Measurements from ENCODE around the gene ADK.
"Not testable (repeated sequence)": the region's sequence is repeated elsewhere in the genome, so short reads cannot be mapped to it uniquely, and the experiment has no call there.

The ADK gene

DNA sequence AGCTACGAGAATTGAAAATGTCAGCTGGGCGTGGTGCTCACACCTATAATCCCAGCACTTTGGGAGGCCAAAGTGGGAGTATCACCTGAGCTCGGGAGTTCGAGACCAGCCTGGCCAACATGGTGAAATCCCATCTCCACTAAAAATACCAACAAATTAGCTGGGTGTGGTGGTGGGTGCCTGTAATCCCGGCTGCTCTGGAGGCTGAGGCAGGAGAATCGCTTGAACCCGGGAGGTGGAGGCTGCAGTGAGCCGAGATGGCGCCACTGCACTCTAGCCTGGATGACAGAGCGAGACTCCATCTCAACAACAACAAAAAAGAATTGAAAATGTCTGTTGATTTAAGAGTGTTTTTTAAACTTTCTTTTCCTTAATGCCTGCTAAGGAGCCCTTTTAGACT is 4.0 kb upstream of the ADK start:
- DNase-seq (ENCODE audit: low spot score), result not testable (repeated sequence)

DNA sequence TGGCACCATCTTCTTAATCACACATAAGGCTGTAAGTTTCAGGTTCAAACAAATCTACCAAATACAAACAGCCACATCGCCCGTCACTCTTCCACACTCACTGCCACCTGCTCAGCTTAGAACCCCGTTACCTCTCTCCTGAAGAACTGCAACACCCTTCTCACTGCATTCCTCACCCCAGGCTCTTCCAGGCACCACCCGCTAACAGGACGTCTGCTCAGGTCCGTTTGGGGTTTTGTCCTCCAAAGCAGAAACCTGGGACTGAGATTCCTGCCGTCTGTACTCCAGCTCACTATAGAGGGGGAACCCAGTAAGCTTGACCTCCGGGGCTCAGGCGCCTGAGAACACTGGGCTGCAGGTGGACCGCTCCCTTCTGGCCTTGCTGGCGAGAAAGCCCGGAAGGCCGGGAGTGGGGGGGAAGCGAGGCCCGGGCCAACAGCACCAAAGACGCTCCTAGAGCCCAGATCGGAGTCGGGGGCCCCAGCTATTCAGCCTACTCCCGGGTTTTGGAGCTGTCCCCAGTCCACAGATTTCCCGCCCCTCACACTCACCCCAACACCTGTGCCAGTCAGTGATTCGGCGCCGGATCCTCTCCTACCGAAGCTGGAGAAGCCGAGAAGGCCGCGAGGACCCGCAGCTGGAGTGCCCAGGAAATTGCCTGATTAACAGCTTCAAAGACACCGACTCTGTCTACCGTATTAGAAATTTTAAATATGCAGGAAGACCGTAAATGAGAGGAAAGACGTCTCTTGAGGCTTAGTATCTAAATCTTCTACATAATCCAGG is 624 bp upstream of the ADK start, which contains the start of gene AP3M1:
AP3M1 (minus strand) TSS at position 625 of the 786 bp plus-strand sequence. CDS start 12,449 bp downstream, outside the sequence.
- DNase-seq (ENCODE audit: low spot score), result no peak

DNA sequence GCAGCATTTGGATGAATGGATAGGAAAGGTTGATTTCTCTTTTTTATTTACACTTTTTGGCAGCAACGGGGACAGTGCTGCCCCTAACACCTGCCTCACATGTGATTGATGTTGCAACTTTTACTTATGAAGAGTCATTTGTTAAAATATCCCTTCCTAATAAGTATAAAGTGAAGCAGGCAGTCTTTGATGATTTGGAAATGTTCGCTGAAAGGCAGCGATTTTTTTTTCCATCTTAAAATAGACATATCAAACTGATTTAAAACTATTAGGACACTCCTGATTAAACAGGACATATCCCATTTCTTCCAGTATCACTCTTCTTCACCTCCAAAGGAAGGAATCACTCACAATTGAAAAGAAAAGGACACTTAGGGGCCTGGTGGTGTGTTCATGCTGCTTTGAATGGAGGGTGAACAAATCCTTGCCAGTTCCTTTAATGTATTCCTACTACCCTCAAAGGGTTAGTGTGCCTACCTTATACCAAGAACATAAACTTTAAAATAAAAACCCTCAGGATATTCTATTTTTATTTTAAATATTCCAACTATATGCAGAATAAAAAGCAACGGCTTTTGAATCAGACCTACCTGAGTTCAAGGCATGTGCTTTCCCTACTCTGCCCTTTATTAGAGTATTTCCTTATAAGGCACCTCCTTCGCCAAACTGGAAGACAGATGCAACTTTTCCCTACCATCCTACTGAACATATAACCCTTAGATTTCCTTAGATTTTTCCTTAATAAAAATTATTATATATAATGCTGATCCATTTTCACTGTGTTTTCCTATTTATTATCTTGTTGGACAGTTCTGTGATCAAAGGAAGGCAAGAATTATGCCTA is 1.1 kb downstream of the ADK start:
- no peak for DNase-seq (ENCODE audit: low spot score)

DNA sequence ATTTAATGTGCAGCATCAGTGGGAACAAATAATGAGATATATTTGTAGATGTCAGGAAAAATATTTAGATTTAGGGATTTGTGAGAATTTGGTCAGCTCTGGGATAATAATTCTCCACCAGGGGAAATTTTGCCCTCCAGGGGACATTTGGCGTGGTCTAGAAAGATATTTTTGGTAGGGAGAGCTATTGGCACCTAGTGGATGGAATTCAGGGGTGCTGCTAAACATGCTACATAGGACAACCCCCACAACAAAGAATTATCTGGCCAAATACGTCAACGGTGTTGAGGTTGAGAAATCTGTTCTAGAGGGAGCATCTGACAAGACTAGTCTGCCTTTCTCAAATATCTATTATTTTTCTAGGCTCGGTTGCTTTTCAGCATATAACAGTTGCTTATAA is 2.1 kb downstream of the ADK start:
- no peak for DNase-seq (ENCODE audit: low spot score)

DNA sequence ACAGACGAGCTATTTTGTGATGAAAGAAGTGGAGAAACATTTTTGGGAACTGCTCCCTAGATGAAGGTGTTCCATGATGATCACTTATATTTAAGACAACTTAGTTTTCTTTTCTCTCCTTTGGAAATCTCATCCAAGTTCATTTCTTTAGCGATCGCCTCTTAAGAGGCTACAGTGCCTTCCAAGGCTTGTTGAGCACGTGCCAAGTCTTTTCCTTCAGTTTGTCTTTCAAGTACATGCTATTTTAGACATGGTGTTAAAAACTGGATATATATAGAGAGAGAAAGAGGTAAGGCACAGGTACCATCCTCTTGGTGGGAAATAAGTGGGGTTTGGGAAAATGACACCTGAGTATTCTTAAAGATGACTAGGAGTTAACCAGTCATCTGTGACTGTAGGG is 2.7 kb downstream of the ADK start:
- DNase-seq (ENCODE audit: low spot score), result no peak

DNA sequence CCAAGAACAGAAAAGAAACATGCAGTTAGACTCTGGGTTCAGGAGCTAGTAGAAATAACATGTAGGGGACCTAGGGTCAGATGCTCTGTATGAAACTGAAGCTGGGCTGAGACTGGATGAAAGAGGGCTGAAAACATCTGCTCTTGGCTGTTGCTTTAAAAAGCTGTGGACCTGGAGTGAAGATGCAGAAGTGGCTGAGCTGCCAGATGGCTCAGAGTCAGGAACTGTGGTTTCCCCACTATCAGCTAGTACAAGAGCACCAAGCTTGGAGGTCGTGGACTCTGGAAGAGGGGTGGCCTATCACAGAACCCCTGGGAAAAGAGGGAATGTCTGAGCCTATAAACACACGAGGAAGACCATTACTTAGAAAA is 5.9 kb downstream of the ADK start:
- DNase-seq (ENCODE audit: low spot score), result no peak

DNA sequence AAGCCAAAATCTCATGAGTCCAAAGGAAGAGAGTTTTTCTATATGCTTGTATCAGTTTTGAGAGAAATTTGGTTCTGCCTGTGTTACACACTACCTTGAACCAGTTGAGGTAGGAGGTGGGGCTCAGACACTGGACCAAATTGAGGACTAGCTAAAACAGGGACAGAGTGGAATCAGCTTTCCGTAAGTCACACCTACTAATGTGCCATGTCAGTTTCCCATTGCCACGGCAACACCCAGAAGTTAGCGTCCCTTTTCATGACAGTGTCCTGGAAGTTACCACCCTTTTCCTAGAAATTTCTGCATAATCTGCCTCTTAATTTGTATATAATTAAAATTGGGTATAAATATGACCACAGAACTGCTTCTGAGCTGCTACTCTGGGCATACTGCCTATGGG is 9.0 kb downstream of the ADK start:
- DNase-seq (ENCODE audit: low spot score), result no peak

DNA sequence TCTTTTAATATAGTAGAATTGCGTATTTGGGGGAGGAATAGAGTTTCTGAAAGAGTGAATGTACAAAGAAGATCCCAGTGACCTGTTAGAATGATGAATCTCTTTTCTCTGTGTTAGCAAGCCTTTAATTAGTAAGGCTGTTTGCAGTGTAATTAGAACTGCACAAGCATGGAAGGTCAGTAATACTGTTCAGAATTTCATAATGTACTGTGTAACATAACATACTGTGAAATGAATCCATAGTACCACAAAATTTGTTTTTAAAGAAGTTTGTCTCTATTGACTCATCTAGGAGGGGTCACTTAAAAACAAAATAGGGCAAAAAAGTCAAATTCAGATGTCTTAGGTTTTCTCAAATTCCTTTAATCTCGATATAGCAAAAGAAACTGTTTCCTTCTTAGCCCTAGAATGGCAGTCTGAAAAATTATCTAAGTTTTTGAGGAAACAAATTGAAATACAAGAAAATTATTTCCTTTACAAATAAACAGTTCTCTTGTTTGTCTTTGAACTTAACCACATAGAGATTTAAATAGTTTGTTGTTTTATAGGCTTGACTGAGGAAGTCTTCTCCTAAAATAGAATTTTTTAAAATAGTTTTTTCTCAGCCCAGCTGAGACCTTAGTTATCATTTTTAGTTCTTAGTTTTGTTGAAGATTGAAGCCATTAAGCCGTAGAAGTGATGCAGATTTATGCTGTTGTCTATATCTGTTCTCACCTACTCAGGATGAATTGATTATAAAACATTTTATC is 12.5 kb downstream of the ADK start:
- DNase-seq (ENCODE audit: low spot score), result no peak

DNA sequence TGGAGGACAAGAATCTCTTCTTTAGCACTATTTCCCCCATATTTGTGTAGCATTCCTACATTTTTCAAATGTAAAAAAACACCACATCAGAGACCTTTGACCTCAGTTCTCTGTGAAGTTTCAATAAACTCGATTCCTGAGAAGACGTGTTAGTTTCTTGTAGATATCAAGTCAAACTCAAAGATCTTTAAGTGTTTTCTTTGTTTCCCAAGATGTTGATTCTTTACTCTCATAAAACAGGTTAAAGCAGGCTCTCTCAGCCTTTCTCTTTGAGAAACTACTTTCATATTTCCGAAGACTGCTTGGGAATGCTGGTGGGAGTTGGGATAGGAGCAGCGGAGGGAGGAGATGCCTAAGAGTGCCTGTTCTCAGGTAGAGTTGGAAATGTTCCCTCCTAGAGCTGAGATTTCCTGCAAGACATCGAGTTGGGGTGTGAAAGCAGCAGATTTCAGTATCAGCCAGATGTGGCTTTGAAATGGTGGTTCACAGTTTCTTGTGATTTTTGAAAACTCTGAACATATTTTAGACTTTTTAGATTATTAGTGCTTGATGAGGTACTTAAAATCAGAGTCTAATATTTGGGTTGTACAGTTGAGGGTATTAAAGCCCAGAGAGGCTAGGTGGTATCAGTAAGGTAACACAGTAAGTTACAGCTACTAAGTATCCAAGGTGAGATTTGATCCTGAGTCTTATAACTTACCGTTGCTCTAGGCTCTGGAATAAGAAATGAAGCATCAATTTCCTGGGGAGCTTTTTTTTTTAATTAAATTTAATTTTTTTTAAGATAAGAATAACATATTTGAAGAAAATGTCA is 13.9 kb downstream of the ADK start:
- DNase-seq (ENCODE audit: low spot score), result no peak

DNA sequence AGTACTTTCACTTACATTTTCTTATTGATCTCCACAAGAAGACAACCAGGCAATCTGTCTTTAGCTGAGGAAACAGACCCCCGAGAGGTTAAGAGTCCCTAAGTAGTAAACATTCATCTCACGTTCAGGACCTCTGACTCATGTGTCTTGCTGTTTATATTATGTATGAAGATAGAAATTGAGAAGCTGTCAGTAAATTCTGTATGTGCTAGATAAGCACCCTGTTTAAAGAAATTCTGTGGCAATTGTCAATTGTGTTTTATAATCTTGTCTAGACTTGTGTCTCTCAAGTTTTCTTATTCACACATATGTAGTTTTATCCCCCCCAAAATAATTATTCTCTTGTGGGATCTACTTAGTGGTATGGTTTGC is 14.5 kb downstream of the ADK start:
- DNase-seq (ENCODE audit: low spot score), result no peak

DNA sequence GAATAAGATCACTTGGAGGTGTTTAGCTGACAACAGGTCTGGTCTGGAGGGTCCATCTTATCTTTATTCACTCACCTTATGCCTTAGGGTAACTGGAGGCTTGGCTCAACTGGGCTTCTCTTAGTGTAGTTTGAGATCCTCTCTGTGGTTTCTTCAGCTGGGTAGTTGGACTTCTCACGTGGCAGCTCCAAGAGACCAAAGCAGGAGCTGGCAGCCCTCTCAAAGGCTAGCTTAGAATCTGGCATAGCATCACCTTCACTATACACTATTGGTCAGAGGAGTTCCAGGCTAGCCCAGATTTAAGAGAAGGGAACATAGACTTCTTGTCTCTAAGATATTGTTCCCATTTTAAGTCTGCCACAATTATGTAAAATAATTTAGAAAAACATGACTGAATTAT is 16.4 kb downstream of the ADK start:
- no peak for DNase-seq (ENCODE audit: low spot score)

DNA sequence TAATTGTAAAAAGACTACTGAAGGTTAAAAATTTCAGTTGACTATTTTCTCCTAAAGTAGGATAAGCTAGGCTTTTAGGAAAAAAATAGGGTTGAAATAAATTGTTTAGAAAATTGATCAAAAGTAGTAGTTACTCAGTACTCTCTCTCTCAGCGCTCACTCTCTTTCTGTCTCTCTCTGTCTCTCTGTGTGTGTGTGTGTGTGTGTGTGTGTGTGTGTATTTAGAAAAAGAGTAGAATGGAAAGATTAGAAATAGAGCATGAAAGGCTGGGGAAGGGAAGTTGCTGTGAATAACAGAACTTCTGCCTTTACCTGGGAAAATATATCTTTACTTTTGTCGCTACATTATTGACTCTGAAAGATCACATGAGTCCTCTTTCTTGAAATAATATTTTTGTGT is 20.6 kb downstream of the ADK start:
- DNase-seq (ENCODE audit: low spot score), result no peak

DNA sequence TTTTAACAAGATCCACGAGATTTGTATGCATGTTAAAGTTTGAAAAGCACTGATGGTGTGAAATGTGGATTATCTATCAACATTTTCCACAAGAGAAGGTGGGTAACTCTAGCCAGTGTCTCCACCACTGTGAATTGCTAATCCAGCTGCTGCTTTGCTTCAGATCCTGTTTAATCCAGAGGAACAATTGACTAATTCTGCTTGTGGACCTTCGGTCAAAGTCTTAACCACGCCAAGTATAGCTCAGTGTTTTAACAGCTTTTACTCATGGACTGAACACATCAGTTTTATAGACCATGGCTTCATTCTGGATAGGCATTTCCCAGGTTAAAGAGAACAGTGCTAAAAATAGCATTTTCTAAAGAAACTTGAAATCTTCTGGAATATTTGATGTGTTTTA is 23.5 kb downstream of the ADK start:
- DNase-seq (ENCODE audit: low spot score), result no peak

DNA sequence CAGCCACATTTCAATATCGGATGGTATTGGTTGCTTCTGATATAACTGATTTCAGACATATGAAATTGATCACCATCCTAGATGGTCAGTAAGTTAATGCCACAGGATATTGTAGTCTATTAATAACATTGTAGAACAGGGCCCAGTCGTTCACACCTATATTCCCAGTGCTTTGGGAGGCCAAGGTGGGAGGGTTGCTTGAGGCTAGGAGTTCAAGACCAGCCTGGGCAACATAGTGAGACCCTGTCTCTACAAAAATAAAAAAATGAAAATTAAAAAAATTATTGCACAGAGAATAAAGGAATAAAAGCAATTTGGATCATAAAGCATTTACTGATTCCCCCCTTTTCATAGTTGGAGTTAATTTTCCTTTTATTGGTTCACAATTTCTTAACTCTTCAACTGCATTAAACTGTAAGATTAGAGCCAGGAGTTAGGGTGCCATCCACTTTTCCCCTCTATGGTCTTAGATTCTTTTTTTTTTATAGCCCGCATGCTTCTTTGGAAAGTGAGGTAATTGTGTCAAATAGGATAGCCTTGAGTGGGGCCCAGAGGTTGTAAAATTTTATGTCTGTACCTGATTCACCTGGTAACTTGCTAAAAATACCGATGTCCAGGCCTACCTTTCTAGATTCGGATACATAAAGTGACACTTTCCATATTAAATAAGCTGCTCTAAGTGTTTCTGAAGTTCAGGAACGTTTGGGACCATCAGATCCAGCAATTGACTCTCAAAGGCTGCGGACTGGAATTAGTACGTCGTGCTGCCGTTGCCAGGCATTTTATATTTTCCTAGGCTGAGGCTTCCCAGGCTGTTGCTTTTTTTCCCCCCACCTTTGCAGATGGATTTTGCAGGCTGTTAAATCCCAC is 24.7 kb downstream of the ADK start:
- no peak for DNase-seq (ENCODE audit: low spot score)

DNA sequence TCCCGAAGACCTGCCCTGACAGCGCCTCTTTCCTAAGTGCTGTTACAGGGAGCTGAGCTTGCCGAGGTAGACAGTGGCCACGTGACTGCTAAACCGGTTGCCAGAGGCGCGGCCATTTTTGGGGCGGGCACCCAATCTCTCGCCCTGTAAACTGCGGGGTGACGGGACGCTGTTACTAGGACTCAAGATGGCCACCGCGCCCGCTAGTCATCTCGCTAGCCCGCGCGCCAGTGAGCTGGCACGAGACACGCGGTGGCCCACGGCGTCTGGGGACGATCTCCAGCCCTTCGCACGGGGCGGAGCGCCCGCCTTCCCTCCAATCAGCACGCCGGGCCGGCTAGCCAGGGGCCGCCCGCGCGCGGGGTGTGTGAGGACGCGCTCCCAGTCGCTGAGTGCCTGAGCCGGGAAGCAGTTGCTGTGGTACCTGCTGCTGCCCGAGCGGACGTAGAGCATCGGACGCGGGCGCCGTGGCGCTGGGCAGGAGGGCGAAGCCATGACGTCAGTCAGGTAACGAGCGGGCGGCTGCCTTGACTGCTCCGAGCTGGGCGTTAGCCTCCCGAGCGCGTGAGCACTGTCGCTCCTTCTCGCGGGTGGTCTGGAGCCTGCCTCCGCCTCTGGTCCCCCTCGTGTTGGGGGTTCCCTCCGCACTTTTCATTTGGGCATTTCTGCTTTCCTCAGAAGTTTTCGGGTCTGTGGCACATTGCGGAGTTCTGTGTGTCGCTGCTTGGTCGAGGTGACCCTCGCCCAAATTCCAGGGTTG is 25.5 kb downstream of the ADK start:
- peak; percentile 96 for DNase-seq (ENCODE audit: low spot score)

DNA sequence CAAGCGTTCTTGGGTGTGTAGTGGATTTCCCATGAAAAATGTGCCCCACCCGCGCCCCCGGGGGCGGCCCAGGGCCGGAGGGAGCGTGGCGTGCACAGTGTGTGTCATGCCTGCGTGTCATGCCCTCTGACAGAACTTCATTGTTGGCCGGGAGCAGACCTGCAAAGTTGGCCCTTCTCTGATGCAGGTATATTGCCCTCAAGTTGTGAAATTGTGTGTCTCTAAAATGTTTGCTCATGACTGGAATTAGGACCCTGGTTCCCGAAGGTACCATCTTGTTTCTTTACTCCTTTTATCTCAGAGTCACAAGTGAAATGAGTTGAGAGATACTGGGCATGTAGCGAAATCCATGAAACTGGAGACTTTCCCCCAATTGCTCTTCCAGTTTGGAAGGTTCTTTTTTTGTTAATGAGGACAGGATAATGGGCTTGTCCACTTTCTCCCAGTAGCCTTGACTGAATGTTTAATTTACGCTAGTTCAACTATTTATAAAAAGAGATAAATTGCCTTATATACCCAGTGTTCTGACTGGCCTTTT is 26.2 kb downstream of the ADK start:
- DNase-seq (ENCODE audit: low spot score), result peak; percentile 38

DNA sequence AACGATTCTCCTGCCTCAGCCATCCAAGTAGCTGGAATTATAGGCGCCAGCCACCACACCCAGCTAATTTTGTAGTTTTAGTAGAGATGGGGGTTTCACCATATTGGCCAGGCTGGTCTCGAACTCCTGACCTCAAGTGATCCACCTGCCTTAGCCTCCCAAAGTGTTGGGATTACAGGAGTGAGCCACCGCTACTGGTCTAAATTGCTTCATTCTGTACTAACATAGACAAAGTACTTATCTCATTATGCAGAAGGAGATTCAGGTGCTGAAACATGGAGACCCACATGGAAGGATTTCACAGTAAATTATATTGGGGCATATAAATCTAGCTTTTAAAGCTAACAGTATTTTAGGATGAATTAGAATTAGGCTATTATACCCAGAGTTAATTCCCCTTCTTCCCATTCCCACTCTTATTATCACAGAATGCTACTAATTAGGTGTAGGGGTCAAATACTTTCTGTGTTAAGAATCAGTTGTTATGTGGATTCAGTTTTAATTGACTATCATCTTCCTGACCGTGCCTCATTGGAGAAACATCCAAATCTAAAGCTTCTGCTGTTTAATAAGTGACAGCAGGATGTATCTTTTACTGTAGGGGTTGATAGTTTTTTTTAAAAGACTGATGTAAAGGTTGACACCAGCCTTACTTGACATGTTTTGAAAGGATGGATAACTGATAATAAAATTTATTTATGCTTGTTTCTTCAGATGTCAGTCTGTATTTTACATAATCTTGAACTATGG is 27.2 kb downstream of the ADK start:
- DNase-seq (ENCODE audit: low spot score), result no peak

DNA sequence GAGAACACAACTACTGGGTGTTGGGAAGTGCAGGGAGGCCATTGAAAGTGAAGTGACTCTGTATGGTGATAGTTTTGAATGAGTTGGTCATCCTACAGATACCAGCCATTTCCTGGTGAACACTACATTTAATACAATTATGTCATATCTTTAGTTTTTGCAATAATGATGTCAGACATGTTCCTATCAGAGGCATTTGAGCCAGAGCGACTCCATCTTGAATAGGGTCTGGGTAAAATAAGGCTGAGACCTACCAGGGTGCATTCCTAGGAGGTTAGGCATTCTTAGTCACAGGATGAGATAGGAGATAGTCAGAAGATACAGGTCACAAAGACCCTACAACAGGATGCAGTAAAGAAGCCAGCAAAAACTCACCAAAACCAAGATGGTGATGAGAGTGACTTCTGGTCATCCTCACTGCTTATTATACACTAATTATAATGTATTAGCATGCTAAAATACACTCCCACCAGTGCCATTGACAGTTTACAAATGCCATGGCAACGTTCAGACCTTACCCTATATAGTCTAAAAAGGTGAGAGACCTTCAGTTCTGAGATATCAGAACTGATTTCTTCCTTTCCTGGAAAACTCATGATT is 28.2 kb downstream of the ADK start:
- no peak for DNase-seq (ENCODE audit: low spot score)

DNA sequence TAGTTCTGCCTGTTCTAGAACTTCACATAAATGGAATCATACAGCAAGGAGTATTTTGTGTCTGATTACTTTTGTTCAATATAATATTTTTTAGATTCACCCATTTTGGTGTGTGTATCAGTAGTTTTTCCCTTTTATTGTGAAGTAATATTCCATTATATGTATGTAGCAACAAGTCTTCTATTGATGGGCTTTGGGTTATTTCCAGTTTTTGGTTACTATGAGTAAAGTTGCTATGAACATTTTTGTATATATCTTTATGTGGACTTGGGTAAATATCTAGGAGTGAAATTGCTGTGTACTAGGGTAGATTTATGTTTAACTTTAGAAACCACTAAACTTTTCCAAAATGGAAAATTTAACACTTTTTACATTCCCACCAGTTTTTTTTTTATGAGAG is 35.7 kb downstream of the ADK start:
- DNase-seq (ENCODE audit: low spot score), result no peak

All from hematopoietic multipotent progenitor cell treated with erythropoietin and hydrocortisone succinate and interleukin-3 and kit ligand, for 15 days (in vitro differentiated cells).